ENCODE measurements around the gene BAHD1. TPM values are rescaled to one million over a fixed set of nuclear protein-coding genes. Genes with fewer than 3 reads are reported as not detected.
"Not testable (repeated sequence)": the region's sequence is repeated elsewhere in the genome, so short reads cannot be mapped to it uniquely, and the experiment has no call there.

BAHD1 gene
- total RNA-seq, 1 donor from 2014 or later = 29.8 TPM

DNA sequence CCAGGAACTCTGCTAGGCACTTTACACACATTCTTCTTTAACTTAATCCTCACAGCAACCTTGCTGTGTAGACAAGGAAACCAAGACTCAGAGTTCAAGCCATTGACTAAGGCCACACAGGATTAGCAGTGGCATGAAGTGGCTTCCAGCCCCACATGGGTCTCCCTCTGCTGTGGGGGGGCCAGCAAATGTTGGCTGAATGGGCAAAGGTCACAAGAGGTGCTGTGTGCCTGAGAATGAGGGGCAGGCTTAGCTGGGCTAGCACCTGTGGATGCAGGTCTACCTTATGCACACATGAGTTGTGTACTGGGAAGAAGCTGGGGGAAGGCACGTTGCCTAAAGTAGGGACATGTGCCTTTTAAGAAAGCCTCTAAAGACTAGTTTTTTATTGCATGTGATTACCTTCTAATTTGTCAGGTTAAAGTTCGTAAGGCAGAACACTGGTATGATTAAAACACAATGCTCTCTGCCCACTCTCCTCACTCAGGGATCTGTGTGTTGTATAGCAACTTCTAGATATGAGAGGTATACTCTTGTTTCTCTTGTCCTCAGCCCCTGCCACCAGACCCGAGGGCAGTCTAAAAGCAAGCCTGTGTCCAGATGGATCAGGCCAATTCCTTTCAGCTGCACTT is 10.9 kb downstream of the BAHD1 start:
- no peak for ATAC-seq
- Histone ChIP-seq H3K4me3 (no peak overlapping the region), H3K27ac (no peak overlapping the region), H3K4me1 (peaks cover 45% of the 10 kb centered on the region), H3K27me3 (no peaks in the 10 kb centered on the region), H3K36me3 (no peaks in the 10 kb centered on the region), H3K9me3 (no peaks in the 10 kb centered on the region)
- intact Hi-C loops (cut with DNase I) = no loop called here
- DNase-seq = no peak
- TF ChIP-seq, protein P1, sequence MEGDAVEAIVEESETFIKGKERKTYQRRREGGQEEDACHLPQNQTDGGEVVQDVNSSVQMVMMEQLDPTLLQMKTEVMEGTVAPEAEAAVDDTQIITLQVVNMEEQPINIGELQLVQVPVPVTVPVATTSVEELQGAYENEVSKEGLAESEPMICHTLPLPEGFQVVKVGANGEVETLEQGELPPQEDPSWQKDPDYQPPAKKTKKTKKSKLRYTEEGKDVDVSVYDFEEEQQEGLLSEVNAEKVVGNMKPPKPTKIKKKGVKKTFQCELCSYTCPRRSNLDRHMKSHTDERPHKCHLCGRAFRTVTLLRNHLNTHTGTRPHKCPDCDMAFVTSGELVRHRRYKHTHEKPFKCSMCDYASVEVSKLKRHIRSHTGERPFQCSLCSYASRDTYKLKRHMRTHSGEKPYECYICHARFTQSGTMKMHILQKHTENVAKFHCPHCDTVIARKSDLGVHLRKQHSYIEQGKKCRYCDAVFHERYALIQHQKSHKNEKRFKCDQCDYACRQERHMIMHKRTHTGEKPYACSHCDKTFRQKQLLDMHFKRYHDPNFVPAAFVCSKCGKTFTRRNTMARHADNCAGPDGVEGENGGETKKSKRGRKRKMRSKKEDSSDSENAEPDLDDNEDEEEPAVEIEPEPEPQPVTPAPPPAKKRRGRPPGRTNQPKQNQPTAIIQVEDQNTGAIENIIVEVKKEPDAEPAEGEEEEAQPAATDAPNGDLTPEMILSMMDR (IDR thresholded peaks at IDR 0.05) = no peak

DNA sequence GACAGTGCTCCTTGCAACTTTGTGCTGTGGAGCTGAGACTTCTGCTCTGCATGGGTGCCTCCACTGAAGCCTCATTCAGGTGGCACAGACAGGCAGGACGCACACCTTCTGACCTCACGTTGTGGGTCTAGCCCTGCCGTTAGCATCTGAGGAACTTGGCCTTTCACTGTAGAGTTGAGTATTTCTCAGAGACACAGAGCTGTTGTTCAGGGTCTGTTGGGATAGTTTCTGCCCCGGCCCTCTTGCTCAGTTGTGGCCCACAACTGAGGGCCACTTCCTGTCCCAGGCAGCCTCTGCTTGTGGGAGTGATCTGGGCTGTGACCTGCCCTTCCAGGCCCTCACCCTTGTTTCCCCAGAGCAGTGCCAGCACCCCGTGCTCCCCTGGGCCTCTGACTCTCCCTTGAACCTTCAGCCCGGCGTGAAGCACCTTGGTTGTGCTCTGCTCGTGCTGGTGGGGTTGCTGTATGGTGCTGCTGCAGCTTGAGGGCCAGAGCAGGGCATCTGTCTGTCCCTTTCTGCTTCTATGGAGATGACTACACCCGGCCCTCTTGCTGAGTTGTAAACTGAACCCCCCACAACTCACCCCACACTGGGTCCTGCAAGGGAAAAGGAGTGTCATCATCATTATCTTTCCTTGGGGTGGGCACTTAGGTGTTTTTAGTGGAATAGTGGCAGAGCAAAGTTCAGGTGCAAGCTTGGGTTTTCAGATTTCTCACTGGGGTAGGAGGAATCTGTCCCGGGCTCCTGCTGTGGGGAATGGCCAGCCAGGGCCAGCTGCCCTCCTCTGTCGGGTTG is 11.7 kb downstream of the BAHD1 start:
- Histone ChIP-seq H3K27ac (no peak overlapping the region), H3K27me3 (no peaks in the 10 kb centered on the region), H3K36me3 (no peaks in the 10 kb centered on the region), H3K4me3 (no peak overlapping the region), H3K4me1 (peaks cover 48% of the 10 kb centered on the region), H3K9me3 (no peaks in the 10 kb centered on the region)
- intact Hi-C loops (cut with DNase I) = no loop called here
- peak; percentile 35 for ATAC-seq
- DNase-seq = no peak
- TF ChIP-seq, protein P1 (IDR thresholded peaks at IDR 0.05) = no peak

DNA sequence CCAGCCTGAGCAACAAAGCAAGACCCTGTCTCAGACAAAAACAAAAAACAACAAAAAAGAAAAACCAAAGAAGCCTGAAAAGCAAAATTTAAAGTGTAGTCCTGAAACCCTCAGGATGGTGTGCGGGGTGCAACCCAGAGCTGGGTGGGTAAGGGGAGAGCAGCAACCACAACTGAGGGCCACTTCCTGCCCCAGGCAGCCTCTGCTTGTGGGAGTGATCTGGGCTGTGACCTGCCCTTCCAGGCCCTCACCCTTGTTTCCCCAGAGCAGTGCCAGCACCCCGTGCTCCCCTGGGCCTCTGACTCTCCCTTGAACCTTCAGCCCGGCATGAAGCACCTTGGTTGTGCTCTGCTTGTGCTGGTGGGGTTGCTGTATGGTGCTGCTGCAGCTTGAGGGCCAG is 13.2 kb downstream of the BAHD1 start:
- H3K4me3 ChIP-seq; H3K27me3 ChIP-seq; intact Hi-C loops (cut with DNase I); H3K27ac ChIP-seq; H3K36me3 ChIP-seq; DNase-seq; ATAC-seq; H3K9me3 ChIP-seq: not testable (repeated sequence)
- H3K4me1 ChIP-seq = peaks cover 48% of the 10 kb centered on the region

DNA sequence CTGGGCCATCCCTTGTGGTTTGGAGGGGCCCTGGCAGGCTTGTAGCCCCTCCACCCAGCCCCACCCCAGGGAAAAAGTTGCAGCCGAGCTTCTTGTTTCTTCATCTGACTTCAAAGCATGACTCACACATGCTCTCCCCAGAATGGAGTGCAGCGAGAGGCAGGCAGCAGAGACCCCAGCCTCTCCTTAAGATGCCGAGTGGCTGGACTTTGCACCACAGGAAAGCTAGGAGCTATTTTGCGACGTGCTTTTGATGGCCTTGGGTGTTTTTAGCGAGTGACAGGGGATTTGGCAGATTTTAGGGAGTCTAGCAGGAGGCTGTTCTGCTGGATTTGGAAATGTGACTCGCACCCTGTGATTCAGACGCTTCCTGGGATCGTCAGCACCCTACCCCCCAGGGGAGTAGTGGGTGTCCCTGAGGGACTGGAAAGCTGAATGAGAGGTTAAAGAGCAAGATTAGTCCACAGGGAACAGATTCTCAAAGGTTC is 14.2 kb downstream of the BAHD1 start:
- no peak for DNase-seq
- TF ChIP-seq, protein P1 (IDR thresholded peaks at IDR 0.05) = no peak

DNA sequence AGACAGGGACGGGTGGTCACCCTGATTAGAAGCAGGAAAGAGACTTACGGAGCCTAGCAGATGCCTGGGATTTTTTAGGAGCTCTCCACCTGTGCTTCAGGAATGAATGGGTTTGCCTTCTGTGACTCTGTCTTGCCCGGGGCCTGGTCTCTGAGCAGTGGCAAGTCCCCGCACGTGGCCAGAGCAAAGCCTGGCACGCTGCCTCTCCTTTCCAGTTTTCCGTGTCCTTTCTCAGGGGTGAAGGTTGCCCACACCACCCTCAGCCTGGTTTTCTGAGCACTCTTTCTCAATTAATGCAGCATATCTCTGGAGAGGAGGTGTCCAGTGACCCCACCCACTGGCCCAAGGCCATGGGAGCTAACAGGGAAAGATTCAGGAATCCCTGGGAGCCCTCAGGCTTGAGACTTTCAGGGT is 15.6 kb downstream of the BAHD1 start:
- peaks cover 28% of the 10 kb centered on the region for H3K36me3 ChIP-seq
- ATAC-seq = peak; percentile 60
- peaks cover 43% of the 10 kb centered on the region for H3K4me1 ChIP-seq
- no peaks in the 10 kb centered on the region for H3K9me3 ChIP-seq
- TF ChIP-seq, protein P1 (IDR thresholded peaks at IDR 0.05) = no peak
- H3K27me3 ChIP-seq = no peaks in the 10 kb centered on the region
- no peak for DNase-seq
- intact Hi-C loops (cut with DNase I) = no loop called here
- H3K4me3 ChIP-seq = no peak overlapping the region
- H3K27ac ChIP-seq = no peak overlapping the region

More for the DNA sequence above, 14.2 kb downstream of the BAHD1 start:
- Histone ChIP-seq H3K27ac (no peak overlapping the region), H3K36me3 (peaks cover 15% of the 10 kb centered on the region), H3K9me3 (no peaks in the 10 kb centered on the region), H3K4me3 (no peak overlapping the region), H3K4me1 (peaks cover 46% of the 10 kb centered on the region), H3K27me3 (no peaks in the 10 kb centered on the region)
- intact Hi-C loops (cut with DNase I) = no loop called here
- ATAC-seq = no peak

DNA sequence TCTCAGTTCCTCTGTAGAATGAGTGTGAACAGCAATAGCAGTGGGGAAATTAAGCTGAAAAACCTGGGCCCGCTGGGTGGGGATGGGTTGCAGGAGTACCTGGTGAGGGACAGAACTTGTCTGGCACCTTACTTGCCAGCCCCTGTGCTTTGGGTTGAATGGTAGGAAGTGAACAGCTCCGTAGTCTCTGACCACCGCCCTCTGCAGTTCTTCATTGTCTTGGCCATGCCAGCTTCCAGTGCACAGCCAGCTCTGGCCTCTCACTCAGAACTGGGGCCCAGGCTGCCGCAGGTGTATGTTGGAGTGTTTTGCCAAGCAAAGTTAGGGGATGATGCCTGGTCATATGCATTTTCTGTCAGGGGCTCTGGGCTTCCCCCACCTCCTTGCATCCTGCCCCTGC is 16.0 kb downstream of the BAHD1 start:
- Histone ChIP-seq H3K4me1 (peaks cover 39% of the 10 kb centered on the region), H3K36me3 (peaks cover 29% of the 10 kb centered on the region), H3K9me3 (no peaks in the 10 kb centered on the region), H3K4me3 (no peak overlapping the region), H3K27me3 (no peaks in the 10 kb centered on the region), H3K27ac (no peak overlapping the region)
- DNase-seq (no peak), ATAC-seq (no peak)
- TF ChIP-seq, protein P1 (IDR thresholded peaks at IDR 0.05) = no peak
- intact Hi-C loops (cut with DNase I) = no loop called here
